ENCODE measurements around the gene CMTR1.
A peak's percentile ranks its signal among the peaks of the same experiment; 100 is the strongest.

Gene CMTR1

GRCh38 chr6:37514321-37514771 is 81.3 kb downstream of the CMTR1 start:
- no peak for DNase-seq

- no peak for DNase-seq
These were observed 81.8 kb downstream of the CMTR1 start for GRCh38 chr6:37514837-37515236.

GRCh38 chr6:37515712-37516075 is 82.7 kb downstream of the CMTR1 start:
- no peak for DNase-seq

- DNase-seq = peak; percentile 80
These were observed 83.3 kb downstream of the CMTR1 start for GRCh38 chr6:37516076-37516919.

GRCh38 chr6:37516920-37517405 is 83.9 kb downstream of the CMTR1 start:
- DNase-seq = no peak

GRCh38 chr6:37517411-37517812 is 84.4 kb downstream of the CMTR1 start:
- no peak for DNase-seq

- DNase-seq = no peak
These were observed 85.1 kb downstream of the CMTR1 start for GRCh38 chr6:37518116-37518515.

GRCh38 chr6:37519461-37519860 is 86.4 kb downstream of the CMTR1 start:
- no peak for DNase-seq

- no peak for DNase-seq
These were observed 87.9 kb downstream of the CMTR1 start for GRCh38 chr6:37520926-37521325.

- no peak for DNase-seq
These were observed 88.7 kb downstream of the CMTR1 start for GRCh38 chr6:37521674-37522073.

- no peak for DNase-seq
These were observed 89.8 kb downstream of the CMTR1 start for GRCh38 chr6:37522836-37523235.

GRCh38 chr6:37523412-37523811 is 90.4 kb downstream of the CMTR1 start:
- DNase-seq = no peak

GRCh38 chr6:37524025-37524969 is 91.3 kb downstream of the CMTR1 start:
- no peak for DNase-seq

- DNase-seq = no peak
These were observed 91.9 kb downstream of the CMTR1 start for GRCh38 chr6:37524970-37525318.

GRCh38 chr6:37525460-37526357 is 92.7 kb downstream of the CMTR1 start:
- DNase-seq = no peak

- no peak for DNase-seq
These were observed 95.5 kb downstream of the CMTR1 start for GRCh38 chr6:37528541-37528940.

GRCh38 chr6:37530297-37530696 is 97.3 kb downstream of the CMTR1 start:
- DNase-seq = no peak

- DNase-seq = no peak
These were observed 98.0 kb downstream of the CMTR1 start for GRCh38 chr6:37531026-37531425.
